Astrocyte of the cerebellum (primary cell): ENCODE results near the gene DYDC1.
A peak's percentile ranks its signal among the peaks of the same experiment; 100 is the strongest.

ENCODE experiments used
- DNase-seq: peaks from one replicate; pipeline ENCODE4 v3.0.0-alpha.2; 2011; ENCODE audit warnings: low read depth
- H3K4me3 ChIP-seq: 2 replicates; pipeline ENCODE4 v1.5.1; 2011; ENCODE audit warnings: mild to moderate bottlenecking, low read depth, low read length, moderate library complexity
- in situ Hi-C: cut with HindIII; loops from 2 replicates; pipeline ENCODE4 v1.10.0; 2017; ENCODE audit warnings: low sequenced_read_pairs
- TF ChIP-seq, protein P1 (sequence below): IDR thresholded peaks from 2 replicates; pipeline ENCODE4 v1.5.1; 2012; ENCODE audit warnings: low read length, low read depth, moderate library complexity, mild to moderate bottlenecking; ENCODE audit errors: missing control alignments

DYDC1 gene

GRCh38 chr10:80394358-80394916 lies 37.9 kb upstream of the DYDC1 start:
- in situ Hi-C loops: no loop called here
- TF ChIP-seq, protein P1, sequence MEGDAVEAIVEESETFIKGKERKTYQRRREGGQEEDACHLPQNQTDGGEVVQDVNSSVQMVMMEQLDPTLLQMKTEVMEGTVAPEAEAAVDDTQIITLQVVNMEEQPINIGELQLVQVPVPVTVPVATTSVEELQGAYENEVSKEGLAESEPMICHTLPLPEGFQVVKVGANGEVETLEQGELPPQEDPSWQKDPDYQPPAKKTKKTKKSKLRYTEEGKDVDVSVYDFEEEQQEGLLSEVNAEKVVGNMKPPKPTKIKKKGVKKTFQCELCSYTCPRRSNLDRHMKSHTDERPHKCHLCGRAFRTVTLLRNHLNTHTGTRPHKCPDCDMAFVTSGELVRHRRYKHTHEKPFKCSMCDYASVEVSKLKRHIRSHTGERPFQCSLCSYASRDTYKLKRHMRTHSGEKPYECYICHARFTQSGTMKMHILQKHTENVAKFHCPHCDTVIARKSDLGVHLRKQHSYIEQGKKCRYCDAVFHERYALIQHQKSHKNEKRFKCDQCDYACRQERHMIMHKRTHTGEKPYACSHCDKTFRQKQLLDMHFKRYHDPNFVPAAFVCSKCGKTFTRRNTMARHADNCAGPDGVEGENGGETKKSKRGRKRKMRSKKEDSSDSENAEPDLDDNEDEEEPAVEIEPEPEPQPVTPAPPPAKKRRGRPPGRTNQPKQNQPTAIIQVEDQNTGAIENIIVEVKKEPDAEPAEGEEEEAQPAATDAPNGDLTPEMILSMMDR: no peak
- no peak for DNase-seq
- no peak overlapping the region for H3K4me3 ChIP-seq

GRCh38 chr10:80392250-80392649 lies 35.7 kb upstream of the DYDC1 start:
- in situ Hi-C loops: no loop called here
- TF ChIP-seq, protein P1: no peak
- DNase-seq: no peak
- no peak overlapping the region for H3K4me3 ChIP-seq

- H3K4me3 ChIP-seq: no peak overlapping the region
- TF ChIP-seq, protein P1: no peak
- in situ Hi-C loops: no loop called here
- no peak for DNase-seq
Observed at GRCh38 chr10:80390740-80391139, 34.2 kb upstream of the DYDC1 start.

GRCh38 chr10:80382989-80383388 lies 26.4 kb upstream of the DYDC1 start:
- in situ Hi-C loops: no loop called here
- DNase-seq: no peak
- H3K4me3 ChIP-seq: no peak overlapping the region
- TF ChIP-seq, protein P1: peak; percentile 65

DNA sequence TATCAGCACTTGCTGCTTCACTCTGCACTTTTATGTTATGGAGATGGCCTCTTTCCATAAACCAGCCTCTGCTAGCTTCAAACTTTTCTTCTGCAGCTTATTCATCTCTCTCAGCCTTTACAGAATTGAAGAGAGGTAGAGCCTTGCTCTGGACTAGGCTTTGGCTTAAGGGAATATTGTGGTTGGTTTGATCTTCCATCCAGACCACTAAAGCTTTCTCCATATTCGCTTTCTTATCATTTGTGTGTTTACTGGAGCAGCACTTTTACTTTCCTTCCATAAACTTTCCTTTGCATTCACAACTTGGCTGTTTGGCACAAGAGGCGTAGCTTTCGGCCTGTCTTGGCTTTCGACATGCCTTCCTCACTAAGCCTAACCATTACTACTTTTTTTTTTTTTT lies 23.6 kb upstream of the DYDC1 start:
- H3K4me3 ChIP-seq: no peak overlapping the region
- TF ChIP-seq, protein P1: no peak
- DNase-seq: no peak
- in situ Hi-C loops: no loop called here

- in situ Hi-C loops: no loop called here
- no peak for DNase-seq
- TF ChIP-seq, protein P1: no peak
- no peak overlapping the region for H3K4me3 ChIP-seq
Observed at GRCh38 chr10:80379701-80380100, 23.1 kb upstream of the DYDC1 start.
